GM19035 (cell line): ENCODE measurements around the gene MYO16.

Source experiments
- ATAC-seq: cut with Tn5 transposase; IDR thresholded peaks from one replicate; pipeline ENCODE4 v1.9.1; 2021; ENCODE audit not compliant: unreplicated experiment

MYO16 gene

GRCh38 chr13:108787700-108788414 lies 158.4 kb downstream of the MYO16 start:
- ATAC-seq = no peak

- no peak for ATAC-seq
Measured at GRCh38 chr13:108789476-108789875, 160.1 kb downstream of the MYO16 start.

GRCh38 chr13:108795841-108796240 lies 166.4 kb downstream of the MYO16 start:
- no peak for ATAC-seq

GRCh38 chr13:108797354-108797753 lies 167.9 kb downstream of the MYO16 start:
- ATAC-seq = no peak

- no peak for ATAC-seq
Measured at GRCh38 chr13:108807841-108808240, 178.4 kb downstream of the MYO16 start.

GRCh38 chr13:108812165-108812564 lies 182.8 kb downstream of the MYO16 start:
- ATAC-seq = no peak

GRCh38 chr13:108812661-108813060 lies 183.2 kb downstream of the MYO16 start:
- no peak for ATAC-seq

GRCh38 chr13:108813587-108814170 lies 184.3 kb downstream of the MYO16 start:
- ATAC-seq = no peak

GRCh38 chr13:108816375-108816774 lies 187.0 kb downstream of the MYO16 start:
- ATAC-seq = no peak

- no peak for ATAC-seq
Measured at GRCh38 chr13:108827646-108828045, 198.2 kb downstream of the MYO16 start.

GRCh38 chr13:108828086-108828815 lies 198.8 kb downstream of the MYO16 start:
- ATAC-seq = no peak

- no peak for ATAC-seq
Measured at GRCh38 chr13:108830916-108831315, 201.5 kb downstream of the MYO16 start.

GRCh38 chr13:108833531-108833930 lies 204.1 kb downstream of the MYO16 start:
- no peak for ATAC-seq

- no peak for ATAC-seq
Measured at GRCh38 chr13:108834193-108834592, 204.8 kb downstream of the MYO16 start.

GRCh38 chr13:108835083-108835482 lies 205.7 kb downstream of the MYO16 start:
- ATAC-seq = no peak

GRCh38 chr13:108850691-108851090 lies 221.3 kb downstream of the MYO16 start:
- no peak for ATAC-seq

- ATAC-seq = no peak
Measured at GRCh38 chr13:108851660-108852059, 222.2 kb downstream of the MYO16 start.

GRCh38 chr13:108853031-108853430 lies 223.6 kb downstream of the MYO16 start:
- ATAC-seq = no peak

- peak; percentile 88 for ATAC-seq
Measured at GRCh38 chr13:108855737-108856387, 226.5 kb downstream of the MYO16 start.

- ATAC-seq = no peak
Measured at GRCh38 chr13:108858676-108859075, 229.3 kb downstream of the MYO16 start.

- ATAC-seq = no peak
Measured at GRCh38 chr13:108859197-108860012, 230.0 kb downstream of the MYO16 start.
